IMR-90 (cell line): ENCODE results near the gene PARG. TPM values are rescaled to one million over a fixed set of nuclear protein-coding genes. Genes with fewer than 3 reads are reported as not detected.

Experiments used
- ATAC-seq: fragments of 200-7000 bp; cut with Tn5 transposase; 2 replicates; pipeline ENCODE4 v1.9.1; 2020; ENCODE audit warnings: low read depth, mild to moderate bottlenecking, moderate library complexity
- BruUV-seq: library from RNA; stranded (reverse); fragments of 400-500 nt; replicated peaks from 2 replicates; lab custom pipeline; 2021; lab: Mats Ljungman, UMichigan
- CTCF ChIA-PET: fragments of 300-600 bp; formaldehyde crosslinking; extraction: SDS; loops from one replicate; lab custom pipeline; 2021; ENCODE audit warnings: antibody characterized with exemption; lab: Yijun Ruan, JAX
- POLR2A ChIA-PET: fragments of 300-600 bp; sonication (Branson Sonifier 250); formaldehyde crosslinking; loops from one replicate; lab custom pipeline; 2022; ENCODE audit warnings: antibody characterized with exemption; ENCODE audit not compliant: unreplicated experiment; lab: Charles Lee
- DNase-seq: peaks from one replicate; pipeline ENCODE4 v3.0.0; 2013
- H2AFZ ChIP-seq: replicated peaks from 2 replicates; pipeline ENCODE3; 2013; ENCODE audit warnings: low read length, mild to moderate bottlenecking; ENCODE audit not compliant: poor library complexity
- H2AK5ac ChIP-seq: 2 replicates; pipeline ENCODE4 v1.6.1; 2013; ENCODE audit warnings: low read depth, low read length, inconsistent platforms
- H2AK9ac ChIP-seq: replicated peaks from 2 replicates; pipeline ENCODE3; 2013; ENCODE audit warnings: mild to moderate bottlenecking, low read depth, low read length, moderate library complexity; ENCODE audit not compliant: poor library complexity
- H2BK120ac ChIP-seq: 2 replicates; pipeline ENCODE4 v1.6.1; 2013; ENCODE audit warnings: low read depth, low read length, inconsistent platforms
- H2BK15ac ChIP-seq: 3 replicates; pipeline ENCODE4 v1.6.1; 2013; ENCODE audit warnings: low read depth, low read length, inconsistent platforms
- H2BK20ac ChIP-seq: 2 replicates; pipeline ENCODE4 v1.6.1; 2013; ENCODE audit warnings: low read depth, mild to moderate bottlenecking, inconsistent platforms, low read length, moderate library complexity
- H2BK5ac ChIP-seq: 2 replicates; pipeline ENCODE4 v1.6.1; 2013; ENCODE audit warnings: mild to moderate bottlenecking, low read depth, low read length, inconsistent platforms; ENCODE audit not compliant: poor library complexity, severe bottlenecking
- H3K14ac ChIP-seq: replicated peaks from 2 replicates; pipeline ENCODE4 v1.6.1; 2013; ENCODE audit warnings: low read depth, low read length, inconsistent platforms
- H3K18ac ChIP-seq: 2 replicates; pipeline ENCODE4 v1.6.1; 2013; ENCODE audit warnings: low read depth, low read length, control low read depth
- H3K23ac ChIP-seq: 2 replicates; pipeline ENCODE4 v1.6.1; 2013; ENCODE audit warnings: low read depth, low read length, inconsistent platforms
- H3K27ac ChIP-seq: 2 replicates; pipeline ENCODE4 v1.5.1; 2013; ENCODE audit warnings: mild to moderate bottlenecking, control low read depth, low read length; ENCODE audit not compliant: insufficient read depth
- H3K27me3 ChIP-seq: 2 replicates; pipeline ENCODE4 v1.6.1; 2013; ENCODE audit warnings: low read length; ENCODE audit not compliant: control insufficient read depth, insufficient read depth
- H3K36me3 ChIP-seq: 2 replicates; pipeline ENCODE4 v1.6.1; 2013; ENCODE audit warnings: low read length, mixed read lengths; ENCODE audit not compliant: control insufficient read depth, insufficient read depth
- H3K4ac ChIP-seq: 2 replicates; pipeline ENCODE4 v1.6.1; 2013; ENCODE audit warnings: low read depth, low read length, inconsistent platforms
- H3K4me1 ChIP-seq: 2 replicates; pipeline ENCODE4 v1.6.1; 2013; ENCODE audit warnings: low read length, mixed read lengths; ENCODE audit not compliant: control insufficient read depth, insufficient read depth
- H3K4me2 ChIP-seq: 2 replicates; pipeline ENCODE4 v1.6.1; 2013; ENCODE audit warnings: low read depth, mild to moderate bottlenecking, control low read depth, low read length, moderate library complexity
- H3K4me3 ChIP-seq: 2 replicates; pipeline ENCODE4 v1.5.1; 2013; ENCODE audit warnings: low read depth, mild to moderate bottlenecking, control low read depth, low read length, moderate library complexity; ENCODE audit not compliant: insufficient read depth
- H3K56ac ChIP-seq: 2 replicates; pipeline ENCODE4 v1.6.1; 2013; ENCODE audit warnings: low read length, inconsistent platforms; ENCODE audit not compliant: insufficient read depth; ENCODE audit errors: extremely low read depth
- H3K79me1 ChIP-seq, 2 experiments: 2 replicates each; pipeline ENCODE4 v1.6.1; 2013; ENCODE audit warnings: low read length in 2 of 2, inconsistent platforms in 1 of 2, low read depth in 1 of 2
- H3K9ac ChIP-seq: 2 replicates; pipeline ENCODE4 v1.6.1; 2013; ENCODE audit warnings: low read depth, low read length, control low read depth
- H3K9me1 ChIP-seq: 2 replicates; pipeline ENCODE4 v1.6.1; 2013; ENCODE audit warnings: low read length, inconsistent platforms; ENCODE audit not compliant: insufficient read depth
- H3K9me3 ChIP-seq: 2 replicates; pipeline ENCODE4 v1.6.1; 2013; ENCODE audit warnings: low read length; ENCODE audit not compliant: control insufficient read depth, insufficient read depth
- H4K20me1 ChIP-seq: 2 replicates; pipeline ENCODE4 v1.6.1; 2013; ENCODE audit warnings: low read length, inconsistent platforms; ENCODE audit not compliant: insufficient read depth
- H4K5ac ChIP-seq: 2 replicates; pipeline ENCODE4 v1.6.1; 2013; ENCODE audit warnings: mild to moderate bottlenecking, low read depth, low read length, control low read depth
- H4K8ac ChIP-seq, 2 experiments: 2 replicates each; pipeline ENCODE4 v1.6.1; 2013; ENCODE audit warnings: low read depth in 2 of 2, low read length in 2 of 2, control low read depth in 1 of 2, inconsistent platforms in 1 of 2
- H4K91ac ChIP-seq: 2 replicates; pipeline ENCODE4 v1.6.1; 2013; ENCODE audit warnings: low read depth, low read length, inconsistent platforms; ENCODE audit not compliant: insufficient read depth
- CEBPB ChIP-seq: IDR thresholded peaks from 2 replicates; pipeline ENCODE4 v1.6.1; 2012; ENCODE audit warnings: low read depth, low read length, improper control_type of control experiment
- MAFK ChIP-seq: IDR thresholded peaks from 2 replicates; pipeline ENCODE4 v1.6.1; 2012; ENCODE audit warnings: low read depth, low read length, improper control_type of control experiment
- MAZ ChIP-seq: IDR thresholded peaks from 2 replicates; pipeline ENCODE4 v1.6.1; 2012; ENCODE audit warnings: low read depth, mild to moderate bottlenecking, low read length, improper control_type of control experiment, moderate library complexity, borderline replicate concordance
- MXI1 ChIP-seq: IDR thresholded peaks from 2 replicates; pipeline ENCODE4 v1.6.1; 2012; ENCODE audit warnings: low read depth, mild to moderate bottlenecking, low read length, moderate library complexity, borderline replicate concordance
- POLR2A ChIP-seq: IDR thresholded peaks from 2 replicates; pipeline ENCODE4 v1.6.1; 2012; ENCODE audit warnings: mild to moderate bottlenecking, low read depth, low read length
- RAD21 ChIP-seq: IDR thresholded peaks from 2 replicates; pipeline ENCODE4 v1.6.1; 2012; ENCODE audit warnings: low read length, improper control_type of control experiment
- RCOR1 ChIP-seq: IDR thresholded peaks from 2 replicates; pipeline ENCODE4 v1.6.1; 2012; ENCODE audit warnings: mild to moderate bottlenecking, low read length, improper control_type of control experiment; ENCODE audit not compliant: insufficient replicate concordance
- RFX5 ChIP-seq: IDR thresholded peaks from 2 replicates; pipeline ENCODE4 v1.8.0; 2012; ENCODE audit warnings: low read depth, mild to moderate bottlenecking, low read length, moderate library complexity
- USF2 ChIP-seq: fragments of 150-350 bp; IDR thresholded peaks from 2 replicates; pipeline ENCODE4 v1.6.1; 2017; ENCODE audit warnings: mild to moderate bottlenecking, antibody characterized with exemption, low read length, low read depth
- WGBS, 2 experiments: methylation state at CpG; one replicate each; pipeline versions ENCODE4 v1.1.5 to v1.1.7; 2013; ENCODE audit warnings: missing lambda C conversion rate in 2 of 2; ENCODE audit not compliant: insufficient read length in 1 of 2; ENCODE audit errors: extremely low coverage in 2 of 2; 5-methylcytosine and 5-hydroxymethylcytosine counted together
- dilution Hi-C: fragments of 300-500 bp; cut with HindIII; formaldehyde crosslinking; loops from one replicate; pipeline ENCODE4 v1.14.3; 2018; ENCODE audit warnings: low sequenced_read_pairs; ENCODE audit not compliant: unreplicated experiment
- in situ Hi-C: fragments of 300-500 bp; cut with MboI; formaldehyde crosslinking; loops from 3 replicates; pipeline ENCODE4 v1.14.3; 2019; ENCODE audit warnings: low sequenced_read_pairs, inconsistent platforms, mixed read lengths
- intact Hi-C: fragments of 100-400 bp; cut with micrococcal nuclease; formaldehyde crosslinking; loops from 2 replicates; pipeline ENCODE4 v1.10.0; 2022
- polyA plus RNA-seq, 3 experiments: library from polyadenylated mRNA; depleted of rRNA; stranded (reverse); fragments of >200 nt; gene quantifications; 2 replicates each; pipeline ENCODE4 v1.2.3, GENCODE V29; 2012; ENCODE audit warnings: low replicate concordance in 1 of 3
- total RNA-seq: library from RNA; depleted of rRNA; stranded (reverse); fragments of >200 nt; gene quantifications from 2 replicates; pipeline ENCODE4 v1.2.3, GENCODE V29; 2012
- TF ChIP-seq, protein P1 (sequence below): conservative IDR thresholded peaks from 2 replicates; pipeline ENCODE4 v1.5.1; 2012; ENCODE audit warnings: mild to moderate bottlenecking, low read depth, low read length, improper control_type of control experiment

Gene PARG
- total and polyA plus RNA-seq, 2 of the 4 experiments (the other 2 are of a cell fraction), result 8.6 to 24.4 TPM

- H4K8ac ChIP-seq, result no peak overlapping the region
- no peaks in the 10 kb centered on the region for H3K79me1 ChIP-seq
- no peak overlapping the region for H3K23ac ChIP-seq
- H3K4me2 ChIP-seq, result no peak overlapping the region
- no peak overlapping the region for H2BK15ac ChIP-seq
- H2AFZ ChIP-seq, result no peak overlapping the region
- H3K56ac ChIP-seq, result no peak overlapping the region
- no peak overlapping the region for H2BK5ac ChIP-seq
- H4K20me1 ChIP-seq, result no peaks in the 10 kb centered on the region
- dilution Hi-C loops, result no loop called here
- ChIA-PET POLR2A (no interaction called here), CTCF (no interaction called here)
- no peak overlapping the region for H3K14ac ChIP-seq
- no peak overlapping the region for H4K91ac ChIP-seq
- no TSS peak for BruUV-seq
- no peak overlapping the region for H4K5ac ChIP-seq
- H3K9me1 ChIP-seq, result peaks cover 3% of the 10 kb centered on the region; the same call in 1 of the 2 replicates
- H3K9ac ChIP-seq, result no peak overlapping the region
- no peak overlapping the region for H3K18ac ChIP-seq
- H3K4me1 ChIP-seq, result peaks cover 2% of the 10 kb centered on the region; the same call in 1 of the 2 replicates
- no peak overlapping the region for H2BK120ac ChIP-seq
- no peak overlapping the region for H3K4ac ChIP-seq
- intact Hi-C loops, result no loop called here
- ATAC-seq (no peak), DNase-seq (no peak)
- TF ChIP-seq CEBPB (no peak), MAFK (no peak), RAD21 (no peak), MAZ (no peak), RCOR1 (no peak), MXI1 (no peak), USF2 (no peak), POLR2A (no peak), RFX5 (no peak)
- TF ChIP-seq, protein P1, sequence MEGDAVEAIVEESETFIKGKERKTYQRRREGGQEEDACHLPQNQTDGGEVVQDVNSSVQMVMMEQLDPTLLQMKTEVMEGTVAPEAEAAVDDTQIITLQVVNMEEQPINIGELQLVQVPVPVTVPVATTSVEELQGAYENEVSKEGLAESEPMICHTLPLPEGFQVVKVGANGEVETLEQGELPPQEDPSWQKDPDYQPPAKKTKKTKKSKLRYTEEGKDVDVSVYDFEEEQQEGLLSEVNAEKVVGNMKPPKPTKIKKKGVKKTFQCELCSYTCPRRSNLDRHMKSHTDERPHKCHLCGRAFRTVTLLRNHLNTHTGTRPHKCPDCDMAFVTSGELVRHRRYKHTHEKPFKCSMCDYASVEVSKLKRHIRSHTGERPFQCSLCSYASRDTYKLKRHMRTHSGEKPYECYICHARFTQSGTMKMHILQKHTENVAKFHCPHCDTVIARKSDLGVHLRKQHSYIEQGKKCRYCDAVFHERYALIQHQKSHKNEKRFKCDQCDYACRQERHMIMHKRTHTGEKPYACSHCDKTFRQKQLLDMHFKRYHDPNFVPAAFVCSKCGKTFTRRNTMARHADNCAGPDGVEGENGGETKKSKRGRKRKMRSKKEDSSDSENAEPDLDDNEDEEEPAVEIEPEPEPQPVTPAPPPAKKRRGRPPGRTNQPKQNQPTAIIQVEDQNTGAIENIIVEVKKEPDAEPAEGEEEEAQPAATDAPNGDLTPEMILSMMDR, result no peak
- H2BK20ac ChIP-seq, result no peak overlapping the region
- no CpG with 5 or more reads among the region's 2 CpGs for WGBS, 2 experiments
- in situ Hi-C loops, result no loop called here
- H2AK9ac ChIP-seq, result no peak overlapping the region
- H3K9me3 ChIP-seq, result no peaks in the 10 kb centered on the region
- H3K4me3 ChIP-seq, result no peak overlapping the region
- H2AK5ac ChIP-seq, result no peak overlapping the region
- H3K36me3 ChIP-seq, result peaks cover 16% of the 10 kb centered on the region
- no peaks in the 10 kb centered on the region for H3K27me3 ChIP-seq
- H3K27ac ChIP-seq, result no peak overlapping the region
Measured at GRCh38 chr10:49834201-49834600, 107.6 kb downstream of the PARG start.
